Stimulated activated CD4-positive, alpha-beta T cell treated with anti-CD3 and anti-CD28 coated beads, Interleukin-4, amount 100 ng/mL, for 1 hour (primary cell): ENCODE results near the gene WDR77.

Experiments
- DNase-seq: peaks from one replicate; pipeline ENCODE4 v3.0.0-alpha.2; 2020

The WDR77 gene

GRCh38 chr1:111424281-111424680 lies 24.8 kb downstream of the WDR77 start:
- no peak for DNase-seq

- no peak for DNase-seq
These were observed 26.3 kb downstream of the WDR77 start for GRCh38 chr1:111422546-111423391.

DNA sequence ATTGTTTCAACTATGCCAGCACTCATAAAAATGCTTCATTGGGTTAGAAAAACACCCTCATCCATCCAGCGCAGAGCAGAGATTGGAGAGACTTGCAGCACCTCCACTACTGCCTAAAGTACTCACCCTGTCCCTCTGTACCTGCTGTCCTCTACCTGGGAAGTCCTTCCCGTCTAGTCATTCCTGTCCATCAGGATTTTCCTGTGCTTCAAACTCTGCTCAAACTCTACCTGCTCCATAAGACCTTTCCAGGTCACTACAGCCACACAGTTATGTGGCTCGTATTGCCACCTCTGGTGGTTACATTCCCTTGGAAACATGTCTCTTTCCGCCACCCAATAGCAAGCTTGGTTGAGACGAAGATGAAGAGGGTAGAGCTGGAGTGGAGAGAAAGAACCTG lies 28.7 kb downstream of the WDR77 start:
- no peak for DNase-seq

DNA sequence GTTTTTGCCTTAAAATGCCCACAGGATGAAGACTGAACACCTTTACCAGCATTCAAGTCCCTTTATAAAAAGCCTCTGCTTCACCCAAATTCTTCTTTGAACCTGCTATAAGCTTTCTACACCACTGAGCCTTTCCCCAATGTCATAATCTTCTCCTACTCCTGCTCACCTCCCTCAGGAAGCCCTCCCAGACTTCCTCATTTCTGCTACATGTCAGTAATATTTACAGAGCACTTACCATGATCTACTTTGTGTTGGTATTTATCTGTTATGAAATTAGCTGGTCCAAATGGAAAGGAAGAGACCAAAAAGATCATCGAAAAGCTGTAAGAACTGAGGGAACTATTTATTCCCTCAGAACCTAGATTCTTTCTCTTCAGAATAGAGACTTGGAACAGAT lies 30.0 kb downstream of the WDR77 start:
- no peak for DNase-seq

GRCh38 chr1:111417755-111418154 lies 31.3 kb downstream of the WDR77 start:
- no peak for DNase-seq

- DNase-seq = no peak
These were observed 33.6 kb downstream of the WDR77 start for GRCh38 chr1:111415461-111415860.

DNA sequence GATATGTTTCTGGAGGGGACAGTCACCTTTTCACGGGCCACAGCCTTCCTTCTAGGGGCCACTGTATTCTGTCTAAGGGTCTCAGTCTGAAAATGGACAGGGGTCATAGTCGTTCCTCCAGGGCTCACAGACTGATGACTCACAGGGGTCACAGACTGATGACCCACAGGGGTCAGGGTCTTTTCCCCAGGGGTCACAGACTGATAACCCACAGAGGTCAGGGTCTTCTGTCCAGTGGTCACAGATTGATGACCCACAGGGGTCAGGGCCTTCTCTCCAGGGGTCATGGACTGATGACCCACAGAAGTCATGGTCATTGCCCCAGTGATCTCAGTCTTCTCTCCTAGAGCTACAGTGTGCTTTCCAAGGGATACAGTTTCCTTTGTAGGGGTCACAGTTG lies 34.3 kb downstream of the WDR77 start:
- DNase-seq = no peak

DNA sequence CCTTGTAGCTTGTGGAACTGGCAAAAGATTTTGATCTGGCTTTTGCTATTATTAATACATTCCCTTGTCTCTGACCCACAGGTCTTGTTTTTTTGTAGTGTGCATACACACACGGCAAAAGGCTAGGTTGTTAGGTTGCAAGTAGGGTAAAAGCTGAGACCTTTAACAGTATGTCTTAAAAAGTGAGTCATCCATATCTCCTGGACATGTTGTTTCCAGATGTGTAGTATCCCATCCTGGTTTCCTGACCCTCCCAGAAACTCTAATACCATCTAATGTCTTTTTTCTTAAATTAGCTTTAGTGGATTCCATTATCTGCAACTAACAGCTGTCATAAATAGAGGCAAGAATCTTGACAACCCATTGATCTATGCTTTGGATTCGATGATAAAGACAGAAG lies 36.2 kb downstream of the WDR77 start:
- DNase-seq = no peak

DNA sequence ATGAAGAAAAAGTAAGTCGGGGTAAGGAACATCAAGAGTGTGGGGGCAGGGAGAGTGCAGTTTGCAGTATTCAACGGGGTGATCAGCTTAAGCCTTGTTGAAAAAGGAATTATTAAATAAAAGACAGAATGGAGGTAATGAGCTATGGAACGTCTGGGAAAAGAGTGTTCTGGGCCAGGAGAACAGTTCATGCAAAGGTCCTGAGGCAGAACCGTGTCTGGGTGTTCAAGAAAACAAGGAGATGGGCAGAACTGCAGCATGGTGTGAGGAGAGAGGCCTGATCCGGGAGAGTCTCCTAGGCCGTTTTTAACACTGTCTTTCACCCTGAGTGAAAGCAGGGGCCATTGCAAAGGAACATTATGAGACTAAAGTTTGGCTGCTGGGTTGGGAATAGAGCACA lies 41.8 kb downstream of the WDR77 start:
- DNase-seq = no peak

- DNase-seq = peak; percentile 37
These were observed 42.7 kb downstream of the WDR77 start for GRCh38 chr1:111406321-111406768.

DNA sequence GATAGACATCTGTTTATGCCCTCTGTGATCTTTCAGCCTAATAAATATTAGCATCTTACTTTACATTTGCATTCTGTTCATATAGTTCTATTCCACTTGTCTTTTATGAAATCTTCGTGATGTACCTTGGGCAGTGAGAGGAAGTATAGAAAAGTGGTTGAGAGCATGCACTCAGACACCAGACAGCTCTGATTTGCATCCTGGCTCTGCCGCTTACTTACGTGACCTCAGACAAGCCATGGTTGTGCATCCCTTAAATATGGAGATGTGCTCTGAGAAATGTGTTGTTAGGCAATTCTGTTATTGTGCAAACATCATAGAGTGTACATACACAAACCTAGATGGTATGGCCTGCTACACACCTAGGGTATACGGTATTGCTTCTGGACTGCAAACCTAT lies 44.5 kb downstream of the WDR77 start:
- no peak for DNase-seq

- no peak for DNase-seq
These were observed 47.0 kb downstream of the WDR77 start for GRCh38 chr1:111402083-111402482.

DNA sequence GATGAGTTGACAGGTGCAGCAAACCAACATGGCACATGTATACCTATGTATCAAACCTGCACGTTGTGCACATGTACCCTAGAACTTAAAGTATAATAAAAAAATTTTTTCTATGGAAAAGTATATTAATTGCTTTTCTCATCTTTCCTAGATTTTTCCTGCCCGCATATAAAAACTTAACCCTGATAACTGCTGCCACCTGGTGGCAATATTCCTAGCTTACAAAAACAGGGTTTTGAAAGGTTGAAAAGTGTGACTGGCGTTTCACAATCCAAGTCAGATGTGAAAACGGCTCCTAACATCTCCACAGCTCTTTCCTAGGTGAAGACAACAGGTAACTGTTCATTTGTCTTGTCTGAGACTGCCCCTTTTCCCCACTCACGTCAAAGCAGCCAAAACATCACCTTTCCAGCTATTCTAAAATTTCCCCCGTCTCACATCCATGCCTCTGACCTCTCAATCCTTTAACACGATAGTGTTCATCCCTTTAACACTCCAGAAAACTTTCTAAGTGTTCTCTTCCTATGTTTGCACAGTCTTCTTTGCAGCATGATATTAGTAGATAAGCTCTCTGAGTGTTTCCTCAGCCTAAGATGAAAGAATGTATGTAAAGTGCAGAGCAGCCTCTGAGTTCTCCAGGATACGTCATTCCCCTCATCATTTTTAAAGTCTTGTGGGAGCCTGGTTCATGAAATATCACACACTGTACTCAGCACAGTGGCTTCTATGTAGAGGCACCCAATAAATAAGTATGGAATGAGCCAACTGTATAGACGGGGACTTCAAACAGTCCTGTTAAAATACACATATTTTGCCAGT lies 49.1 kb downstream of the WDR77 start:
- DNase-seq = no peak

- no peak for DNase-seq
These were observed 56.6 kb downstream of the WDR77 start for GRCh38 chr1:111392460-111392945.

DNA sequence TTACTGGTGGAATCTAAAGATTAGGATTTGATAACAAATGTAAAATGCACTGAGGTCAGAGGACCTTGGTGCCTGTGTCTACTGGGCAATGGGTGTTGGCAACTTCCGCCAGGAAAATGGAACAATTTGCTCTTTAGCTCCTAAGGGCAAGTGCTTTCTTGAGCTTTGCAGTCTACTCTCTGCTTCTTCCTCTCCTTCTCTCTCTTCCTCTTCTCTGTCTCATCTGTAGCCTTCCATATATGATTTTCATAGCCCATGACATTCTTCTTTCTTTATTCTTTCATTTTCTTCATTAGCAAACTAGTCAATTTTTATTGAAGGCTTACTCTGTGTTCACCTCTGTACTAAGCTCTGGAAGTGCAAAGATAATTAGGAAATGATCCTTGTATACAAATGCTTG lies 57.0 kb downstream of the WDR77 start:
- DNase-seq = no peak
